Activated CD4-positive, CD25-positive, alpha-beta regulatory T cell treated with anti-CD3 and anti-CD28 coated beads, Interleukin-2, amount 50 U/mL, for 72 hours (primary cell): ENCODE data around the gene ACBD4.

Experiments
- DNase-seq: peaks from one replicate; pipeline ENCODE4 v3.0.0; 2021

Gene ACBD4, protein sequence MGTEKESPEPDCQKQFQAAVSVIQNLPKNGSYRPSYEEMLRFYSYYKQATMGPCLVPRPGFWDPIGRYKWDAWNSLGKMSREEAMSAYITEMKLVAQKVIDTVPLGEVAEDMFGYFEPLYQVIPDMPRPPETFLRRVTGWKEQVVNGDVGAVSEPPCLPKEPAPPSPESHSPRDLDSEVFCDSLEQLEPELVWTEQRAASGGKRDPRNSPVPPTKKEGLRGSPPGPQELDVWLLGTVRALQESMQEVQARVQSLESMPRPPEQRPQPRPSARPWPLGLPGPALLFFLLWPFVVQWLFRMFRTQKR

GRCh38 chr17:45135192-45135977 is at the start of gene ACBD4:
TSS of gene ACBD4 (plus strand) at chr17:45135687. CDS start at chr17:45136145, 458 bp downstream.
- DNase-seq, result peak; percentile 98

GRCh38 chr17:45086391-45086790 is 49.1 kb upstream of the ACBD4 start:
- no peak for DNase-seq

- no peak for DNase-seq
These were observed 48.5 kb upstream of the ACBD4 start for GRCh38 chr17:45086865-45087503.

- DNase-seq, result no peak
These were observed 47.9 kb upstream of the ACBD4 start for GRCh38 chr17:45087504-45087975.

- no peak for DNase-seq
These were observed 47.5 kb upstream of the ACBD4 start for GRCh38 chr17:45087978-45088377.

- DNase-seq, result no peak
These were observed 46.7 kb upstream of the ACBD4 start for GRCh38 chr17:45088741-45089140.

- no peak for DNase-seq
These were observed 44.8 kb upstream of the ACBD4 start for GRCh38 chr17:45090711-45091110.

- no peak for DNase-seq
These were observed 43.6 kb upstream of the ACBD4 start for GRCh38 chr17:45091778-45092425.

DNA sequence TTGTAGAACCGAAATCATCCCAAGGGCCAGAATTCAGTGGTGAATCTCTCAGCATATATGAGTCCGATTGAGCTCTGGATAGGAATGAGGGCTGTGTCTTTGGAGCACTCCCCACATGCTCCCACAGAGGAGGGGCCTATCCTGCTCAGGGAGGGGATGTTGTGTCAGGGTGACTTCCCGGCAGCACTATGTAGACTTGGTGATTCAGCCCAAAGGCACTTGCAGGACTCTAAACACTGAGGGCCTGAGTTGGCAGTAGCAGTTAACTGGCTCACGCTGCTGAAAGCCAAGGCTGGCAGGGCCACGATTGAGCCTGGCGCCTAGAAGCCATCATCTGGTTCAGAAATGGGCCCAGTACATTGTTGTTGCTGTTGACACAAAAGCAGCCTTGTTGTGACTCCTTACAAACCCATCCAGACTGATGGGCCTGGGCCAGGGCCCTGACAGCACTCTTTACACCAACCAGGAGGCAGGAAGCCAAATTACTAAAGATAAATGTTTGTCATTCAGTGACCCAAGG is 42.5 kb upstream of the ACBD4 start:
- DNase-seq, result no peak

DNA sequence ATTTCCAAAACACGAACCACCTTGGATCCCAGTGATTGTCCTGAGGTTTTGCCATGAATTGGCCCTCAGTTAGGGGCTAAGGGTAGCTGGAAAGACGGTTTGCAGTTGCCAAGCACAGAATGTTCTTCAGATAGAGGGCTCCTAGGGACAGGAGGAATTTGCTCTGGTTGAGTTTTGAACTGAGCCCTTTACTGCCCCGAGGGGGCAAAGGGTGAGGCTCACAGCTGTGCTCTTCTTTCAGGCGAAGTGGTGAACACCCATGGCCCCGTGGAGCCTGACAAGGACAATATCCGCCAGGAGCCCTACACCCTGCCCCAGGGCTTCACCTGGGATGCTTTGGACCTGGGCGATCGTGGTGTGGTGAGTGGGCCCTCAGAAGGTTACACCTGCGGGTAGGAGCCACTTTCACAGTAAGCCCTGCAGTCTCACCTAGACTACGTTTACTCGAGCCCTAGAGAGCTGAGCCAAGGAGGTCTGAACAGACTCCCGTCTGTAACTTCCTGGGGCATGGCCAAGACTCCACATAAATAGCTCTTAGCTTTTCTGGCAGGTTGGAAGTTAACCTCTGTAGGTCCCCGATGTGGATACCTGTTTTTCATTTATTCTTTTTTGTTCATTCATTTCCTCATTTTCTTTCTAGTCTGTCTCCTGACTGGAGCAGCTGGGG is 41.9 kb upstream of the ACBD4 start:
- no peak for DNase-seq

GRCh38 chr17:45096141-45096540 is 39.3 kb upstream of the ACBD4 start:
- DNase-seq, result no peak

GRCh38 chr17:45096926-45097325 is 38.6 kb upstream of the ACBD4 start:
- no peak for DNase-seq

GRCh38 chr17:45098081-45098868 is 37.2 kb upstream of the ACBD4 start:
- no peak for DNase-seq

GRCh38 chr17:45098869-45099616 is 36.4 kb upstream of the ACBD4 start:
- peak; percentile 80 for DNase-seq

GRCh38 chr17:45101546-45101882 is 34.0 kb upstream of the ACBD4 start:
- DNase-seq, result no peak

DNA sequence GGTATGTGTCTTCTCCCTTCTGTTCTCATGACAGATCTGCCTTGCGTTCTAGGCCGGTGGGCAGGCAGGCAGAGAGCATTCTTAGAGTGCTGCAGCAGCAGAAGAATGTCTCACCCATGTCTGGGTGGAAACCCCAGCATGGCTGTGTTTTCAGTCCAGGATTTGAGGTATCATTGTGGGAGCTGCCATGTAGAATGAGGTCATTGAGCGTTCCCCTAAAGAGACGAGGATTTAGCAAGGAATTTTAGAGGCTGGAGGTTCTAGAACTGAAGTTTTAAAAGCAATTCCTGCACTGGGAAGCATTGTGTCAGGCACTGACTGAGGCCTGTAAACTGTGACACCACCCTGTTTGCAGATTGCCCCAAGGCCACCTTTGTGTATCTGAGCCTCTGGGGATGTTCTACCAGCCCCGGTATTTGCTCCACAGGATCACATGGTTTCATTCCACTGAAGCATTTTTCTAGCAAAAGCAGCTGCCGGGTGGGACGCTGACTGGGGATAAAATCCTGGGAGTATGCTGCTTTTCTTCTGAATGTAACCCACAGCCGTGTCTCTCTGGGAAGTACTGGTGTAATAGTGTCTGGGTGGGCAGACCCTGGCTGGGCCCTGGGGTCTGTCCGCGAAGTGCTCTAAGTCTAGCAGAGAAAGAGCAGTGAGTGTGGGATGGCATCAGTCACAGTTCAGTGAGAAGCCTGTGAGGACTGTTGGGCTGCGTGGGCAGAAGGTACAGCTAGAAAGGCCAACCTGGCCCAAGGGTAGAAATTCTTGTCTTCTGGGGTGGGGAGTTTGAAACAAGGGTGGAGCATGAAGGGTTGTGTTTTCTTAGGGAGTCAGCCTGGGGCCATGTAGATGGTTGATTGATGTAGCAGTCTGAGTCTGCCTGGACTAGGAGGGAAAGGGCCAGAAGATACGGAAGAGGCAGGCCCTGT is 33.3 kb upstream of the ACBD4 start:
- no peak for DNase-seq

- no peak for DNase-seq
These were observed 32.6 kb upstream of the ACBD4 start for GRCh38 chr17:45102856-45103255.

GRCh38 chr17:45103269-45103795 is 32.2 kb upstream of the ACBD4 start:
- no peak for DNase-seq

- DNase-seq, result no peak
These were observed 31.5 kb upstream of the ACBD4 start for GRCh38 chr17:45104029-45104428.
